HUES6 (cell line): ENCODE measurements around the gene LCN1.

Experiments
- H3K27ac ChIP-seq: 2 replicates; pipeline ENCODE4 v1.7.0; 2013; ENCODE audit warnings: low read depth, mild to moderate bottlenecking, low read length, inconsistent platforms
- H3K27me3 ChIP-seq: 2 replicates; pipeline ENCODE4 v1.6.1; 2013; ENCODE audit warnings: low read length; ENCODE audit not compliant: control insufficient read depth, insufficient read depth
- H3K36me3 ChIP-seq: 2 replicates; pipeline ENCODE4 v1.6.1; 2013; ENCODE audit warnings: low read length; ENCODE audit not compliant: control insufficient read depth, insufficient read depth
- H3K4me1 ChIP-seq: 2 replicates; pipeline ENCODE4 v1.6.1; 2013; ENCODE audit warnings: low read length; ENCODE audit not compliant: control insufficient read depth, insufficient read depth
- H3K4me3 ChIP-seq: 2 replicates; pipeline ENCODE4 v1.5.1; 2013; ENCODE audit warnings: low read depth, low read length
- H3K9ac ChIP-seq: one replicate; pipeline ENCODE4 v1.6.1; 2013; ENCODE audit warnings: mild to moderate bottlenecking, low read length
- H3K9me3 ChIP-seq: 2 replicates; pipeline ENCODE4 v1.6.1; 2013; ENCODE audit warnings: low read depth, low read length; ENCODE audit not compliant: control insufficient read depth, insufficient read depth

Gene LCN1

DNA sequence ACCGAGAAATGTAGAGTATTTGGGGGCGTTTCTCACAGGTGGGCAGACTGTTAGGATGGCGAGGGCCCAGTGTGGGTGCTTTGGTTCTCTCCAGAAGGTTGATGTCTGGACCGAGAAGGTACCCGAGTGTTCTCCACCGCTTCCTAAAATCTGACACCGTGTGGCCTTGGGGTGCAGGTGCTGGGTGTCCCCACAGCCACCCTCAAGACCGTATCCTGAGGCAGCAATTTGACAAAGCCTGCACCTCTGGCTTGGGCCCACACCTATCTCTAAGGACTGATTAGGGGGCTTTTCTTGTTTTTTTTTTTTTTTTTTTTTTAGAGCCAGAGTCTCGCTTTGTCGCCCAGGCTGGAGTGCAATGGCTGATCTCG lies 40.3 kb upstream of the LCN1 start:
- Histone ChIP-seq H3K9ac (peak overlapping the region; percentile 80), H3K36me3 (peaks cover 27% of the 10 kb centered on the region), H3K9me3 (no peaks in the 10 kb centered on the region), H3K27me3 (no peaks in the 10 kb centered on the region), H3K4me1 (peaks cover 6% of the 10 kb centered on the region; the same call in 1 of the 2 replicates), H3K4me3 (peak overlapping the region; percentile 91), H3K27ac (no peak overlapping the region)

DNA sequence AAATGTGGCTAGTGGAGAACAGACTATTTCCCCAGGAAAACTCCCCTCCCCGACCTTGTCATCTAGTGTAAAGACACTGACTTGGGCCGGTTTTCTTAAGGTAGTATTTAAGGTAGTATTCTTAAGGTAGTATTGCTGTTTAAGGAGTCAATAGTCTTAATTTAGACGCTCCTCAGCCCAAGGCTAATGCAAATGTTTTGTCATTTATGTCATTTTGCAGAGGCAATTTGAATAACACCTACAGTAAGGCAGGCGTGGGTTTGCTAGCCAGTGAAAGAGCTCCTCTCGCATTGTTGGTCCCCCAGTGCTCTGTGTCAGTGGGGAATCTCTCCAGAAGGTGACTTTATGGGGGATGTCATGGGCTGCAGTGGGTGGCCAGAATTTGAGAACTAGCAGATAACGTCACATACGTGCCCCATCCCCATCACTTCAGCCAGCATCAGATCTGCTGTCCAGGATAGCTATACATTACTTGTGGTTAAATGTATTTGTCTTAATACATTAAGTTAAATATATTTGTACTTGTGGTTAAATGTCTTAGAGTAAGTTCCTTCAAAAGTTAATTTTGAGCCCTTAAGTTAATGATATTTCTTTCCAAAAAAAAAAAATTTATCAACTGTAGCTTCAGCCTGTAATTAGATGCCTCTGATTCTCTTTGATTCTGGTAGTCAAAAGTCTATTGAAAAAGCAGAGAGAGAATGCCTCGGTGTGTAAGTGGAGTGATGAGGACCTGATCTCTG lies 39.1 kb upstream of the LCN1 start:
- H3K9ac ChIP-seq = no peak overlapping the region
- no peaks in the 10 kb centered on the region for H3K27me3 ChIP-seq
- no peaks in the 10 kb centered on the region for H3K9me3 ChIP-seq
- H3K4me1 ChIP-seq = peaks cover 6% of the 10 kb centered on the region; the same call in 1 of the 2 replicates
- no peak overlapping the region for H3K4me3 ChIP-seq
- H3K27ac ChIP-seq = no peak overlapping the region
- peaks cover 40% of the 10 kb centered on the region for H3K36me3 ChIP-seq

DNA sequence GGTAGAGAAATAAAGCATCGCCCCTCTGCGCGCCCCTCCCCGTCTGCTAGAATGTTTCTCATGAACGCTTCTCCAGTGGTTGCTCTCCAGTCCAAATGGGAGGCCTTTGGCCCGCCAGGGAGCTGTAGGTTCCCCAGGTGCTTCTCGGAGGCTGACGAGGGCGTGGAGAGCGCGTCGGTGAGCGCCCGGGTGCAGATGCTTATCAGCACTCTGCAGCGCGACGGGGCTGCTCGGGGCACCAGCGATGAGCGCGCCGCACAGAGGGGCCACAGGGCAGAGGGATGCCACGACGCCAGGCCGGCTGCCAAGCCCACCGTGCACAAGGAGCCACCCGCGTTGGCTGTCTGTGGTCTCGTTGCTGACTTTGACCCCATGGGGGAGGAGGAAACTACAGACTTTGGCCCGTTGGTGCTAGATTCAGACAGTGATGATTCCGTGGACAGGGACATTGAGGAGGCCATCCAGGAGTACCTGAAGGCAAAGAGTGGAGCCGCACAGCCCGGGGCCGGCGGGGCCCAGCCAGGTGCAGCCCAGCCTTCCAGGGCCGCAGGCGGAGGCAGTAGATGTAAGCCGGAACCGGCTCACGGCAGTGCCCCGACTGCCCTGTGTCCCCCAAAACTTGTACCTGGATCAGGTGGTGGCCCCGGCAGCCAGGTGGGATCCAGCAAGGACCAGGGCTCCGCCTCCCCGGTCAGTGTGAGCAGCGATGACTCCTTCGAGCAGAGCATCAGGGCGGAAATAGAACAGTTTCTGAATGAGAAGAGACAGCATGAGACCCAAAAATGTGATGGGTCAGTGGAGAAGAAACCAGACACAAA lies 36.6 kb upstream of the LCN1 start:
- H3K9ac ChIP-seq = no peak overlapping the region
- H3K27ac ChIP-seq = no peak overlapping the region
- H3K36me3 ChIP-seq = peaks cover 55% of the 10 kb centered on the region
- H3K9me3 ChIP-seq = no peaks in the 10 kb centered on the region
- no peaks in the 10 kb centered on the region for H3K27me3 ChIP-seq
- no peak overlapping the region for H3K4me3 ChIP-seq
- peaks cover 6% of the 10 kb centered on the region; the same call in 1 of the 2 replicates for H3K4me1 ChIP-seq

DNA sequence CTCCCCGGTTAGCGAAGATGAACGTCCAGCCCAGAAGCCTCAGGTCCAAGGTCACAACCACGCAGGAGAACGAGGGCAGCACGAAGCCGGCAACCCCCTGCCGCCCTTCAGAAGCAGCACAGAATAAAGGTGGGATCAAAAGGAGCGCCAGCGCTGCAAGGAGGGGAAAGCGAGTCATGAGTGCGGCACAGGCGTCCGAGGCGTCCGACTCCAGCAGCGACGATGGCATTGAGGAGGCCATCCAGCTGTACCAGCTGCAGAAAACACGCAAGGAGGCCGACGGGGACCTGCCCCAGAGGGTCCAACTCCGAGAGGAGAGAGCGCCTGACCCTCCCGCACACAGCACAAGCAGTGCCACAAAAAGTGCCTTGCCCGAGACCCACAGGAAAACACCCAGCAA lies 35.9 kb upstream of the LCN1 start:
- H3K9me3 ChIP-seq = no peaks in the 10 kb centered on the region
- peaks cover 6% of the 10 kb centered on the region for H3K4me1 ChIP-seq
- peaks cover 55% of the 10 kb centered on the region for H3K36me3 ChIP-seq
- no peaks in the 10 kb centered on the region for H3K27me3 ChIP-seq
- no peak overlapping the region for H3K27ac ChIP-seq
- H3K4me3 ChIP-seq = no peak overlapping the region
- no peak overlapping the region for H3K9ac ChIP-seq

DNA sequence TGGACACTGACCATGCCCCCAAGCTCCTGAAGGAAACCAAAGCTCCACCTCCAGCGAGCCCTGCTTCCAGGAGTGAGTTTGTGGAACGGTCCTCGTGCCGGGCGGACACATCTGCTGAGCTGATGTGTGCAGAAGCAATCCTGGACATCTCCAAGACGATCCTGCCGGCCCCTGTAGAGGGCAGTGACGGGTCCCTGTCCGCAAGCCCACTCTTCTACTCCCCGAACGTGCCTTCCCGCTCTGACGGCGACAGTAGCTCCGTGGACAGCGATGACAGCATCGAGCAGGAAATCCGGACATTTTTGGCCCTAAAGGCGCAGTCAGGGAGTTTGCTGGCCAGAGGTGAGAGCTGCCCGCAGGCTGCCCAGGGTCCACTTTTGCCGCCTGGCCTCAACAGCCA lies 35.4 kb upstream of the LCN1 start:
- H3K27ac ChIP-seq = no peak overlapping the region
- peaks cover 10% of the 10 kb centered on the region for H3K4me1 ChIP-seq
- H3K36me3 ChIP-seq = peaks cover 55% of the 10 kb centered on the region
- no peak overlapping the region for H3K9ac ChIP-seq
- no peaks in the 10 kb centered on the region for H3K9me3 ChIP-seq
- no peak overlapping the region for H3K4me3 ChIP-seq
- no peaks in the 10 kb centered on the region for H3K27me3 ChIP-seq

DNA sequence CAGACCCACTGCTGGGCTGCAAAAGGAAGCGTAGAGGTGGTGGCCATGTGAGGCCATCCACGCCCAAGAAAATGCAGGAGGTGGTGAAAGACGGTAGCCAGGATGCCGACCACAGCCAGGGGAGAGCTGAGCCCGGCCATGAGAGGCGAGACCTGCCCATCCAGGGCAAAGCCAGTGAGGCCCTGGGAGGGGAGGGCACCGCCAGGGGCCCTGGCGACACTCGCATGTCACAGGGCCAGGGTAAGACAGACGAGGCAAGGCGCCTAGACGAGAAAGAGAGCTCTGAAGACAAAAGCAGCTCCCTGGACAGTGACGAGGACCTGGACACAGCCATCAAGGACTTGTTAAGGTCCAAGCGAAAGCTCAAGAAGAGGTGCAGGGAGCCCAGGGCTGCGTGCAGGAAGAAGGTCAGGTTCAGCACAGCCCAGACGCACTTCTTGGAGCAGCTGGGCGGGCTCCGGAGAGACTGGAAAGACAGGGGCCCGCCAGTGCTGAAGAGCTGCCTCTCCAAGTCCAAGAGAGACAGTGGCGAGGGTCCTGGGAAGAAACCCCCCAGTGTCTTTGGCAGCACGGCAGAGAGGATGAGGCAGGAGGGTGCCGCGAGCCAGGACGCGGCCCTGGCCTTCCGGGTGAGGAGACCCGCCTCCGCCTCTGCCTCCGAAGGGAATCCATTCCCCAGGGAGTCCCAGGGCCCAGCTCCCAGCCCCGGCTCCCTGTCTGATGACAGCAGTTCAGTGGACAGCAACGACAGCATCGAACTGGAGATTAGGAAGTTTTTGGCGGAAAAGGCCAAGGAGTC lies 34.8 kb upstream of the LCN1 start:
- peaks cover 55% of the 10 kb centered on the region for H3K36me3 ChIP-seq

DNA sequence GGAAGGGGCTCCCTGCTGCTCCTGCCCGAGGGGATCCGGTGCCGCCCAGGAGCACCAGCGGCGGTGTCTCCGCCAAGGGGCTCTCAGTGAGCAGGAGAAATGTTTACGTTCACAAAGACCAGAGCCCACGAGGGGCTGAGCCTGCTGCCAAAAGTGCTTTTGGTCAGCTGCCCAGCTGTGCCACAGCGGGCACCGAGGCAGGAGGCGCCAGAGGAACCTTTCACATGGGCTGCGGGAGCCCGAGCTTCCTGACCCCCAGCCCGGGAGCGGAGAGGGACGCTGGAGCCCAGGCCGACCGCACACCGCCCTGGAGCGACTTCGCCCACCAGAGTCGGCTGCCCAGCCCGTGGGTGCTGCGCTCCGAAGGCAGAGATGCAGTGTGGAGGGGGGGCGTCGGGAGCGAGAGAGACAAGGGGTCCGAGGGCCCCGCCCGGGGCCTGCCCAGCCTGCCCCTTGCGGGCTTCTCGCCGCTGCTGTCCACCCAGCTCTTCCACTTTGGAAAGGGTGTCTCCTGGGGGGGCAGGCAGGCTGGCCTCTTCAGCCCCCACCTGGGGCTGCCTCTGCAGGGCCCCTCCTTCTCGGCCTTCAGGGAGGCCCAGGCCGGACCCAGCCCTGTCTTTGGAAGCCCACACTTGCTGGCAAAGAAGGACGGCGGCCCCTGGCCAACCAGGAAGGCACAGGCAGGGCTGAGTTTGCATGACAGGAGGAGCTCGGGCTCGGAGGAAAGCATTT lies 33.8 kb upstream of the LCN1 start:
- no peaks in the 10 kb centered on the region for H3K27me3 ChIP-seq
- no peak overlapping the region for H3K27ac ChIP-seq
- no peak overlapping the region for H3K4me3 ChIP-seq
- H3K4me1 ChIP-seq = peaks cover 8% of the 10 kb centered on the region; the same call in 1 of the 2 replicates
- no peak overlapping the region for H3K9ac ChIP-seq
- H3K9me3 ChIP-seq = no peaks in the 10 kb centered on the region
- peaks cover 55% of the 10 kb centered on the region for H3K36me3 ChIP-seq

More for the DNA sequence above, 34.8 kb upstream of the LCN1 start:
- Histone ChIP-seq H3K4me1 (peaks cover 8% of the 10 kb centered on the region), H3K27me3 (no peaks in the 10 kb centered on the region), H3K27ac (no peak overlapping the region), H3K9ac (no peak overlapping the region), H3K4me3 (no peak overlapping the region), H3K9me3 (no peaks in the 10 kb centered on the region)

DNA sequence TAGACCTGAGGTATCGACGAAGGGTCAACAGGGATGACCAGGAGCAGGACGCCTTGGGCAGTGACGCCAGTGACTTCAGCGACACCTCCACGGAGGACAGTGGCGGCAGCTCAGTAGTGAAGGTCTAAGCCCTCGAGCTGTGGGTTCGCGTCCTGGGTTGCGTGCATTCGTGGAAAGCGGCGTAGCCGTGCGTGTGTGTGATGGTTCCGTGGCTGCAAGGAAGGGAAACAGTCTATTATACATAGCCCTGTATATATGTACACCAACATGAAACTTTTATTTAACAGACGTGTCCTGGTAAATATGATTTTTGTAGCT lies 33.3 kb upstream of the LCN1 start:
- no peak overlapping the region for H3K9ac ChIP-seq
- H3K27ac ChIP-seq = no peak overlapping the region
- peaks cover 55% of the 10 kb centered on the region for H3K36me3 ChIP-seq
- peaks cover 8% of the 10 kb centered on the region; the same call in 1 of the 2 replicates for H3K4me1 ChIP-seq
- H3K4me3 ChIP-seq = no peak overlapping the region
- H3K9me3 ChIP-seq = no peaks in the 10 kb centered on the region
- H3K27me3 ChIP-seq = no peaks in the 10 kb centered on the region

DNA sequence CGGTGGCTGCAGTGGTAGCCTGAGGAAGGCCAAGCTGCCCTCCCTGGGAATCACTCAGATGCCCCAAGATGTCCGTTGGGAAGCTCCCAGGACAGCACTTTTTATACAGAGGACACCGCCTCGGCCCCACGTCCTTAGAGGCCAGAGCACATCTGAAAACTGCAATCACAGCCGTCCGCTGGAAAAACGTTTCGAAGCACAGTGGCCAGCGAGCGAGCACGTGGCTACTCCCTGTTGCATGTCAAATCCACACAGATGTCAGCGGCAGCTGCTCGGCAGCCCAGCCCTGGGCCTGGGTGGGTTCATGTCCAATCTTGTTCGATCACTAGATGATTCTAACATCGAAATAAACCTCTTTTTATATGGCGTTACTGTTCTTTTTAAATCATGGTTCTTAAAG lies 32.7 kb upstream of the LCN1 start:
- H3K9ac ChIP-seq = no peak overlapping the region
- H3K9me3 ChIP-seq = no peaks in the 10 kb centered on the region
- peaks cover 8% of the 10 kb centered on the region; the same call in 1 of the 2 replicates for H3K4me1 ChIP-seq
- H3K27me3 ChIP-seq = no peaks in the 10 kb centered on the region
- no peak overlapping the region for H3K27ac ChIP-seq
- H3K4me3 ChIP-seq = no peak overlapping the region
- H3K36me3 ChIP-seq = peaks cover 51% of the 10 kb centered on the region

DNA sequence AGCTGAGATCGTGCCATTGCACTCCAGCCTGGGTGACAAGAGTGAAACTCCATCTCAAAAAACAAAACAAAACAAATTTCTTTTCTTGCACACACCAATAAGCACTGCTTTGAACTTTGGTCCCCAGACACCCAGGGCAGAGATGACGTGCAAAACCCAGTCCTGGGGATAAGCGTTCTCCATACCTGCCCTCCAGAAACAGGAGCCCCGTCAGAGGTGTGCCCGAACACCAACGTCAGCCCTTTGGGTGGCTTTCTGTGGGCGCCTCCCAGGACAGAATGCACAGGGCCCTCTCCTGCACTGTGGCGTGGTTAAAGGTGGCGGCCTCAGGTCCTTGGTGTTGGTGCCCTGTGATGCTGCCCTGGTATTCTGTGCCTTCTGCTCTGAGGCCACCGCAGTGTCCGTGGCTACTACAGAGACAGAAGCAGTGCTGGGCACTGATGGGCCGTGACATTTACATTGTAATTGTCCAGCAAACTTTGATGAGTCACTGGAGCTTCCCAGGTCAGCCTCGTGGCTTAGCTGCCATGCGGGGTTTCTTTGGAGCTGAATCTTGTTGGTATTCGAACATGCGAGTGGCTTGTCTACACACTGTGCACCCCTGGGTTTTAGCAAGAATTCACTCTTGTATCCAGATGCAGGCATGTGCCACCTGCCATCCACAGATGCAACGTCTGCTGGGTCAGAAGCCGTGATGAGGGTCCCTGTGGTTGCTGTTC lies 31.9 kb upstream of the LCN1 start:
- Histone ChIP-seq H3K27me3 (no peaks in the 10 kb centered on the region), H3K27ac (no peak overlapping the region), H3K9ac (no peak overlapping the region)

More for the DNA sequence above, 31.9 kb upstream of the LCN1 start:
- H3K36me3 ChIP-seq = peaks cover 43% of the 10 kb centered on the region
- H3K9me3 ChIP-seq = no peaks in the 10 kb centered on the region
- no peak overlapping the region for H3K4me3 ChIP-seq
- peaks cover 8% of the 10 kb centered on the region; the same call in 1 of the 2 replicates for H3K4me1 ChIP-seq
